OCI-LY7 (cell line): ENCODE results near the gene LY6G6D.

Source experiments
- EZH2phosphoT487 ChIP-seq: fragments of 200-600 bp; sonication (generic); IDR thresholded peaks from 2 replicates; pipeline ENCODE4 v1.6.1; 2018; ENCODE audit warnings: low read depth, borderline replicate concordance, mild to moderate bottlenecking, mixed run types, antibody characterized with exemption, low read length, moderate library complexity, mixed read lengths
- TF ChIP-seq, protein P1 (sequence below): fragments of 200-600 bp; sonication (generic); conservative IDR thresholded peaks from 2 replicates; pipeline ENCODE4 v1.5.1; 2014; ENCODE audit warnings: mild to moderate bottlenecking, antibody characterized with exemption, low read length, moderate library complexity, mixed read lengths

GRCh38 chr6:31691564-31692108 lies 23.5 kb upstream of the LY6G6D start:
- TF ChIP-seq, protein P1, sequence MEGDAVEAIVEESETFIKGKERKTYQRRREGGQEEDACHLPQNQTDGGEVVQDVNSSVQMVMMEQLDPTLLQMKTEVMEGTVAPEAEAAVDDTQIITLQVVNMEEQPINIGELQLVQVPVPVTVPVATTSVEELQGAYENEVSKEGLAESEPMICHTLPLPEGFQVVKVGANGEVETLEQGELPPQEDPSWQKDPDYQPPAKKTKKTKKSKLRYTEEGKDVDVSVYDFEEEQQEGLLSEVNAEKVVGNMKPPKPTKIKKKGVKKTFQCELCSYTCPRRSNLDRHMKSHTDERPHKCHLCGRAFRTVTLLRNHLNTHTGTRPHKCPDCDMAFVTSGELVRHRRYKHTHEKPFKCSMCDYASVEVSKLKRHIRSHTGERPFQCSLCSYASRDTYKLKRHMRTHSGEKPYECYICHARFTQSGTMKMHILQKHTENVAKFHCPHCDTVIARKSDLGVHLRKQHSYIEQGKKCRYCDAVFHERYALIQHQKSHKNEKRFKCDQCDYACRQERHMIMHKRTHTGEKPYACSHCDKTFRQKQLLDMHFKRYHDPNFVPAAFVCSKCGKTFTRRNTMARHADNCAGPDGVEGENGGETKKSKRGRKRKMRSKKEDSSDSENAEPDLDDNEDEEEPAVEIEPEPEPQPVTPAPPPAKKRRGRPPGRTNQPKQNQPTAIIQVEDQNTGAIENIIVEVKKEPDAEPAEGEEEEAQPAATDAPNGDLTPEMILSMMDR = no peak
- no peak for TF ChIP-seq EZH2phosphoT487
